Stimulated activated naive CD4-positive, alpha-beta T cell treated with Interleukin-2 at 50 U/mL for 16 hours (primary cell): ENCODE data around the gene BMP3.

ENCODE experiments used
- DNase-seq: peaks from one replicate; lab custom pipeline; 2025; lab: John Stamatoyannopoulos, UW

BMP3 gene

GRCh38 chr4:81106150-81106549, 75.6 kb downstream of the BMP3 start:
- no peak for DNase-seq
